HG03575 (cell line): Measurements from ENCODE around the gene DEDD2.
"Not testable (repeated sequence)": the region's sequence is repeated elsewhere in the genome, so short reads cannot be mapped to it uniquely, and the experiment has no call there.

Experiments used
- ATAC-seq: cut with Tn5 transposase; IDR thresholded peaks from one replicate; pipeline ENCODE4 v1.9.1; 2021; ENCODE audit not compliant: unreplicated experiment, insufficient number of reproducible peaks, low FRiP score; ENCODE audit errors: extremely low read depth

Gene DEDD2

GRCh38 chr19:42217520-42218437 is at the start of gene DEDD2:
DEDD2 (minus strand) TSS chr19:42217677; CDS start chr19:42217007, 670 bp downstream.
- peak; percentile 27 for ATAC-seq

GRCh38 chr19:42266928-42267603 is 49.6 kb upstream of the DEDD2 start:
- ATAC-seq = not testable (repeated sequence)

GRCh38 chr19:42266105-42266504 is 48.6 kb upstream of the DEDD2 start:
- not testable (repeated sequence) for ATAC-seq

- no peak for ATAC-seq
Observed at GRCh38 chr19:42261763-42262162, 44.3 kb upstream of the DEDD2 start.

GRCh38 chr19:42257842-42258241 is 40.4 kb upstream of the DEDD2 start:
- not testable (repeated sequence) for ATAC-seq

GRCh38 chr19:42255766-42256745 is 38.6 kb upstream of the DEDD2 start:
- ATAC-seq = no peak

- ATAC-seq = no peak
Observed at GRCh38 chr19:42254850-42255765, 37.6 kb upstream of the DEDD2 start, which contains the start of gene ERF. ERF (minus strand) TSS chr19:42255128; CDS start chr19:42254999, 129 bp downstream.

GRCh38 chr19:42254089-42254849 is 36.8 kb upstream of the DEDD2 start:
- no peak for ATAC-seq

- ATAC-seq = no peak
Observed at GRCh38 chr19:42253245-42254088, 36.0 kb upstream of the DEDD2 start.

GRCh38 chr19:42252365-42253244 is 35.1 kb upstream of the DEDD2 start:
- ATAC-seq = no peak

- no peak for ATAC-seq
Observed at GRCh38 chr19:42251572-42252358, 34.3 kb upstream of the DEDD2 start.

GRCh38 chr19:42250666-42251531 is 33.4 kb upstream of the DEDD2 start:
- ATAC-seq = no peak

GRCh38 chr19:42250183-42250665 is 32.7 kb upstream of the DEDD2 start:
- ATAC-seq = no peak

GRCh38 chr19:42249769-42250168 is 32.3 kb upstream of the DEDD2 start:
- no peak for ATAC-seq
